T-cell (primary cell): Measurements from ENCODE around the gene PIK3R5. TPM values are rescaled to one million over a fixed set of nuclear protein-coding genes. Genes with fewer than 3 reads are reported as not detected.

Experiments
- ATAC-seq, 4 experiments: fragments of 200-7000 bp in 3 of 4; fragments of 150-1000 bp in 1 of 4; cut with Tn5 transposase; replicated peaks in 1 of 4; 1 replicate in 3 of 4; 2 replicates in 1 of 4; pipeline ENCODE4 v1.10.0; 2021; ENCODE audit warnings: moderate library complexity in 3 of 4, mild to moderate bottlenecking in 2 of 4, moderate number of reproducible peaks in 1 of 4
- CTCF ChIA-PET, 2 donors: fragments of 300-600 bp; sonication (Branson Sonifier 250); formaldehyde crosslinking; loops; one replicate each; lab custom pipeline; 2022; ENCODE audit warnings: antibody characterized with exemption in 2 of 2; lab: Charles Lee
- POLR2A ChIA-PET, 2 donors: fragments of 300-600 bp; sonication (Branson Sonifier 250); formaldehyde crosslinking; loops; one replicate each; lab custom pipeline; 2022; ENCODE audit warnings: antibody characterized with exemption in 2 of 2; lab: Charles Lee
- DNase-seq, 35 experiments: peaks; one replicate each; pipeline versions ENCODE4 v3.0.0 to v3.0.0-alpha.2; 2013 to 2023
- H3K27ac ChIP-seq: one replicate; pipeline ENCODE4 v1.5.1; 2013; ENCODE audit warnings: low read length
- H3K27me3 ChIP-seq, 2 experiments: replicated peaks in 1 of 2; 1 replicate in 1 of 2; 2 replicates in 1 of 2; pipeline versions ENCODE4 v1.6.1 to v1.7.0; 2013; ENCODE audit warnings: low read length in 1 of 2, mixed read lengths in 1 of 2; ENCODE audit not compliant: control insufficient read depth in 2 of 2, insufficient read depth in 2 of 2; ENCODE audit errors: extremely low read depth in 1 of 2
- H3K36me3 ChIP-seq, 2 donors: 1 replicate in 1 of 2; 2 replicates in 1 of 2; pipeline versions ENCODE4 v1.6.1 to v1.7.0; 2013; ENCODE audit warnings: low read length in 1 of 2; ENCODE audit not compliant: control insufficient read depth in 2 of 2, insufficient read depth in 1 of 2; ENCODE audit errors: extremely low read depth in 1 of 2
- H3K4me1 ChIP-seq, 2 experiments: 1 replicate in 1 of 2; 2 replicates in 1 of 2; pipeline versions ENCODE4 v1.6.1 to v1.7.0; 2013; ENCODE audit warnings: low read length in 2 of 2, mixed read lengths in 1 of 2; ENCODE audit not compliant: insufficient read depth in 2 of 2, control insufficient read depth in 1 of 2; ENCODE audit errors: extremely low read depth in 1 of 2
- H3K4me3 ChIP-seq, 2 donors: 1 replicate in 1 of 2; 2 replicates in 1 of 2; pipeline versions ENCODE4 v1.5.1 to v1.7.0; 2013; ENCODE audit warnings: mild to moderate bottlenecking in 2 of 2, low read length in 1 of 2, moderate library complexity in 1 of 2; ENCODE audit not compliant: control insufficient read depth in 1 of 2; ENCODE audit errors: extremely low read depth in 1 of 2
- H3K9me3 ChIP-seq: 2 replicates; pipeline ENCODE4 v1.7.0; 2013
- H3K27ac Mint-ChIP-seq, 2 donors: one replicate each; pipeline ENCODE4 v1.8.0; 2020 to 2021; ENCODE audit warnings: mild to moderate bottlenecking in 2 of 2, mixed read lengths in 2 of 2
- H3K27me3 Mint-ChIP-seq, 2 donors: one replicate each; pipeline ENCODE4 v1.8.0; 2021 to 2022; ENCODE audit warnings: mixed read lengths in 2 of 2
- H3K36me3 Mint-ChIP-seq: one replicate; pipeline ENCODE4 v1.8.0; 2021; ENCODE audit warnings: mixed read lengths
- H3K4me1 Mint-ChIP-seq, 3 donors: one replicate each; pipeline ENCODE4 v1.8.0; 2020 to 2022; ENCODE audit warnings: mixed read lengths in 3 of 3, mild to moderate bottlenecking in 1 of 3
- H3K4me3 Mint-ChIP-seq, 3 donors: one replicate each; pipeline ENCODE4 v1.8.0; 2020 to 2022; ENCODE audit warnings: mild to moderate bottlenecking in 3 of 3, mixed read lengths in 3 of 3, moderate library complexity in 3 of 3
- H3K9me3 Mint-ChIP-seq, 3 donors: one replicate each; pipeline ENCODE4 v1.8.0; 2020 to 2022; ENCODE audit warnings: mixed read lengths in 3 of 3
- WGBS: methylation state at CpG from one replicate; pipeline ENCODE4 v1.1.5; 2013; ENCODE audit warnings: missing lambda C conversion rate; ENCODE audit not compliant: insufficient coverage; 5-methylcytosine and 5-hydroxymethylcytosine counted together
- total RNA-seq, 35 experiments: library from RNA in 6 of 35; stranded (reverse) in 6 of 35; fragments of 120-200 nt in 1 of 35; gene quantifications; one replicate each; pipeline versions ENCODE4 v1.2.1 to v1.2.4 and lab custom pipeline; 2013 to 2026

Gene PIK3R5
- total RNA-seq, 5 donors from 2014 or later (not counting 1 experiment from before 2014, with no cell fraction given) = 118 to 210 (median 151) TPM

DNA sequence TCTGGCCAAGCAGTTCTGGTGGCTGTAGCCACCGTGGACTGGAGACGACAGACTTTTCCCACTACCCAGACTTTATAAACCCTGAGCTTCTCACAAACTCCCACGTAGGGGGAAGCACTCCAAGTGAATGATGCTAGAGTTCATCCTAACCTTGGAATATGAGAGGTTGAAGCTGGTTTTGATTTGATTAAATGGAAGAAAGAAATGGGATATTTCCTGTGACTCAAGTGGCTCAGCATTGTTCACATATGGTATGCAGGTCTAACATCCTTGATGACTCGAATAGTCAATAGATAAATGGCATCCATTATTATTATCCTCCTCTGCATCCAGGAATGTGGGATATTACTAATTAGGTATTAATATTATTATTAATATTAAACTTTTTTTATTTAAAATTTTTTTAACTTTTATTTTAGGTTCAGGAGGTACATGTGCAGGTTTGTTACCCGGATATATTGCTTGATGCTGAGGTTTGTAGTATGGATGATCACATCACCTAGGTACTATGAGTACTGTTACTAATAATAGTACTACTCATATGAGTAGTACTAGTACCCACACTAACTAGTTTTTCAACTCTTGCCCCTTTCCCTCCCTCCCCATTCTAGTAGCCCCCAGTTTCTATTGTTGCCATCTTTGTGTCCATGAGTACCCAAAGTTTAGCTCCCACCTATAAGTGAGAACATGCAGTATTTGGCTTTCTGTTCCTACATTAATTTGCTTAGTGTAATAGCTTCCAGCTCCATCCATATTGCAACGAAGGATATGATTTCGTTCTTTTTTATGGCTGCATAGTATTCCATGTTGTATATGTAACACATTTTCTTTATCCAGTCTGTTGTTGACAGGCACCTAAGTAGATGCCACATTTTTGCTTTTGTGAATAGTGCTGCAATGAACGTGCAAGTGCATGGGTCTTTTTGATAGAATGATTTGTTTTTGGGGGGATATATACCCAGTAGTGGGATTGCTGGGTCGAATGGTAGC is 121.0 kb downstream of the PIK3R5 start:
- WGBS = 100% methylated on average over 1 of the region's 9 CpGs
- H3K9me3 Mint-ChIP-seq = peaks cover 0 to 5% (median 0%) of the 10 kb centered on the region in 3 donors

DNA sequence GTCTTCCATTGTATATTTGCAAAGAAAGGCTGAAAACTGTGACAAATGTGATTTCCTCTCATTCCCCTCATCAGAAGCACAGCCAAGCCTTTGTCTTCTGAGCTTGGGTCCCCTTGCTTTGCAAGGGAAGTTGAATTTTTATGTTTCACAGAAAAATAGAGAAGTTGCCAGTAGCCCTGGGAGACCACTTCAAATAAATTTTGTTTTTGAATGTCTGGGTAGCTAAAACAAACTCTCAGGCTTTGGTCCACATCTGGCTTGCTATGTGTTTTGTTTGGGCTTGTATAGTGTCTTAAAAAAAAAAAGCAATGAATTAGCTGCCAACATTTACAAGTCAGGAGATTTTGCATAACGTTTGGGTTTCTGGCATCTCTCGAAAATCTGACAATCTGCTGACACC is 122.2 kb downstream of the PIK3R5 start:
- H3K36me3 Mint-ChIP-seq = peaks cover 6% of the 10 kb centered on the region
- no peak for ATAC-seq

More for the DNA sequence above, 121.0 kb downstream of the PIK3R5 start:
- no peak for DNase-seq
- no peak overlapping the region for H3K4me3 Mint-ChIP-seq
- H3K4me1 Mint-ChIP-seq = peaks cover 0 to 6% (median 0%) of the 10 kb centered on the region in 3 donors
- Histone ChIP-seq H3K4me1 (no peaks in the 10 kb centered on the region), H3K4me3 (no peak overlapping the region), H3K36me3 (no peaks in the 10 kb centered on the region), H3K27me3 (no peaks in the 10 kb centered on the region), H3K9me3 (no peaks in the 10 kb centered on the region), H3K27ac (no peak overlapping the region)
- ChIA-PET POLR2A (interaction anchor here in 1 of 2 donors (0.6 kb wide), 1 partner anchor 76 kb away, joined by 4 read pairs; no protein-coding TSS in a partner anchor), CTCF (interaction anchor here in 1 of 2 donors (1.2 kb wide), 1 partner anchor 23 kb away, joined by 3 read pairs; the partner anchor contains the start of gene PIK3R6)
- H3K36me3 Mint-ChIP-seq = peaks cover 6% of the 10 kb centered on the region
- H3K27ac Mint-ChIP-seq = no peak overlapping the region
- no peak for ATAC-seq
- no peaks in the 10 kb centered on the region for H3K27me3 Mint-ChIP-seq

DNA sequence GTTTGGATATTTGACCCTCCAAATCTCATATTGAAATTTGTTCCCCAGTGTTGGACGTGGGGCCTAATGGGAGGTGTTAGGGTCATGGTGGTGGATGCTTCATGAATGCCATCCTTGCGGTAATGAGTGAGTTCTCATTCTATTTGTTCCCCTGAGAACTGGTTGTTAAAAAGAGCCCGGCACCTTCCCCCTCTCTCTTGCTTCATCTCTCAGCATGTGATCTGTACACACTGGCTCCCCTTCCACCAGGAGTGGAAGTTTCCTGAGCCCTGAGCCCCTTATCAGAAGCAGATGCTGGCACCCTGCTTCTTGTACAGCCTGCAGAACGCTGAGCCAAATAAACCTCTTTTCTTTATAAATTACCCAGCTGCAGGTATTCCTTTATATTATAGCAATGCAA is 123.7 kb downstream of the PIK3R5 start:
- H3K9me3 Mint-ChIP-seq = peaks cover 0 to 5% (median 0%) of the 10 kb centered on the region in 3 donors
- peaks cover 0 to 6% (median 0%) of the 10 kb centered on the region in 3 donors for H3K4me1 Mint-ChIP-seq
- ATAC-seq (no peak), DNase-seq (no peak)
- H3K27ac ChIP-seq = no peak overlapping the region
- H3K27ac Mint-ChIP-seq = no peak overlapping the region
- WGBS = 100% methylated on average over 1 of the region's 4 CpGs
- no peaks in the 10 kb centered on the region for H3K9me3 ChIP-seq
- peaks cover 0 to 4% of the 10 kb centered on the region in 2 donors for H3K36me3 ChIP-seq
- POLR2A ChIA-PET = no interaction called here
- no peak overlapping the region for H3K4me3 ChIP-seq
- no peaks in the 10 kb centered on the region for H3K4me1 ChIP-seq
- H3K4me3 Mint-ChIP-seq = no peak overlapping the region
- H3K27me3 ChIP-seq = no peaks in the 10 kb centered on the region
- CTCF ChIA-PET = no interaction called here
- no peaks in the 10 kb centered on the region for H3K27me3 Mint-ChIP-seq
- H3K36me3 Mint-ChIP-seq = peaks cover 6% of the 10 kb centered on the region

More for the DNA sequence above, 122.2 kb downstream of the PIK3R5 start:
- Histone ChIP-seq H3K4me1 (no peaks in the 10 kb centered on the region), H3K27me3 (no peaks in the 10 kb centered on the region), H3K4me3 (no peak overlapping the region), H3K36me3 (peaks cover 0 to 4% of the 10 kb centered on the region in 2 donors), H3K27ac (no peak overlapping the region), H3K9me3 (no peaks in the 10 kb centered on the region)
- ChIA-PET POLR2A (no interaction called here), CTCF (interaction anchor here in 1 of 2 donors (0.5 kb wide), 1 partner anchor 229 kb away, joined by 3 read pairs; no protein-coding TSS in a partner anchor)
- H3K27ac Mint-ChIP-seq = no peak overlapping the region
- DNase-seq = no peak
- no peaks in the 10 kb centered on the region for H3K27me3 Mint-ChIP-seq
- H3K9me3 Mint-ChIP-seq = peaks cover 0 to 5% (median 0%) of the 10 kb centered on the region in 3 donors
- H3K4me3 Mint-ChIP-seq = no peak overlapping the region
- WGBS = 61% methylated on average over 2 of the region's 2 CpGs
- H3K4me1 Mint-ChIP-seq = peaks cover 0 to 6% (median 0%) of the 10 kb centered on the region in 3 donors

DNA sequence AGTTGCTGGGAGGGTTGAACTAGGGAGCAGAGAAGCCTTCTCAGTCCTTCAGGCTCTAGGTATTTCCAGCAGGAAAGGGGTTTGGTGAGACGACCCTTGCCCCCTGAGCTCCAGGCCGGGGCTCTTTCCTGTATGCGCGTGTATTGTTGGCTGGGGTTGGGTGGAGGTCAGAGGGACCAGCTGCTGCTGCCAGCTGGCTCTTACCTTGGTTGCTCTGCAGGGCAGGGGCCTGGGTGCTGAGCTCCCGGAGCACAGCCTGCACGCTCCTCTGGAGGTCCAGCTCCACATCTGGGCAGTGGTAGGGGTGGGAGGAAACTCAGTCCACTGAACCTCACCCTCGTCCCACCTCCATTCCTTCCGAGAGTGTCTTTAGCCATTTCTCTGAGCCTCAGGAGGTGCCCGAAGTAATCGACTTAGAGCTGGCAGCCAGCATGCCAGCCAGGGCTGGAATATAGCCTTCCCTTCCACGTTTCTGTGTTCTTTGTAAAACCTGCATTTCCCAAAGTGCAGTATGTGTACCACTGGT is 126.0 kb downstream of the PIK3R5 start:
- DNase-seq (no peak), ATAC-seq (no peak)
- H3K4me1 ChIP-seq = no peaks in the 10 kb centered on the region
- 86% methylated on average over 2 of the region's 11 CpGs for WGBS
- Mint-ChIP-seq H3K4me1 (peaks cover 0 to 6% (median 0%) of the 10 kb centered on the region in 3 donors), H3K9me3 (no peaks in the 10 kb centered on the region), H3K36me3 (peaks cover 4% of the 10 kb centered on the region), H3K4me3 (no peak overlapping the region), H3K27me3 (no peaks in the 10 kb centered on the region), H3K27ac (no peak overlapping the region)
- CTCF ChIA-PET = no interaction called here
- peaks cover 0 to 11% of the 10 kb centered on the region in 2 donors for H3K36me3 ChIP-seq
- H3K27me3 ChIP-seq = no peaks in the 10 kb centered on the region
- H3K27ac ChIP-seq = no peak overlapping the region
- POLR2A ChIA-PET = no interaction called here
- H3K4me3 ChIP-seq = no peak overlapping the region
- H3K9me3 ChIP-seq = no peaks in the 10 kb centered on the region

DNA sequence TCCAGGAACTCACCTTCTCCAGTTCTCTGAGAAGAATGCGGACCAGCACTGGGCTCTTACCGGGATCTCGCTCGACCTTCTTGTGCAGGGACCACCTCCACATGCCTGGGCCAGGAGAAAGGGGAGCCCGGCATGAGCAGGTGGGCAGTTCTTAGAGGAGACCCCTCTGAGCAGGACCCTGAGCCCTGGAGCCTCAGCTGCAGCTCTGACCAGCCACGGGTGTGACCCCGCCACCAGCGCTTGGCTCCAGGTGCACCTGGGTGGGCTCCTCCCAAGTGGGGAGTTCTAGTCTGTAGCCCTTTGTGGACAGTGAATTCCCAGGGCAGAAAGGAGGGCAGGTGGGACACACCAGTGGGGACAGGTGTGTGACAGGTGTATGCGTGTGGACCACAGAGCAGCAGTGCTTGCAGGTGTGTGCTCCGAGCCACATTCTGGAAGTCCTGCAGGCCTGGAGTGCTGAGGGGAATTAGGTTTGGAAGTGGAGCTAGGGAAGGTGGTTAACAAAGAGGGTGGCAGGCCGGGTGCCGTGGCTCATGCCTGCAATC is 126.9 kb downstream of the PIK3R5 start:
- ChIA-PET CTCF (no interaction called here), POLR2A (no interaction called here)
- Mint-ChIP-seq H3K4me1 (peaks cover 0 to 6% (median 0%) of the 10 kb centered on the region in 3 donors), H3K27ac (no peak overlapping the region), H3K9me3 (no peaks in the 10 kb centered on the region), H3K4me3 (no peak overlapping the region), H3K27me3 (no peaks in the 10 kb centered on the region), H3K36me3 (peaks cover 4% of the 10 kb centered on the region)
- no peak overlapping the region for H3K4me3 ChIP-seq
- no peaks in the 10 kb centered on the region for H3K27me3 ChIP-seq
- WGBS = 93% methylated on average over 10 of the region's 12 CpGs
- ATAC-seq (no peak), DNase-seq (no peak)
- H3K36me3 ChIP-seq = peaks cover 0 to 11% of the 10 kb centered on the region in 2 donors
- no peaks in the 10 kb centered on the region for H3K9me3 ChIP-seq
- H3K27ac ChIP-seq = no peak overlapping the region
- no peaks in the 10 kb centered on the region for H3K4me1 ChIP-seq

DNA sequence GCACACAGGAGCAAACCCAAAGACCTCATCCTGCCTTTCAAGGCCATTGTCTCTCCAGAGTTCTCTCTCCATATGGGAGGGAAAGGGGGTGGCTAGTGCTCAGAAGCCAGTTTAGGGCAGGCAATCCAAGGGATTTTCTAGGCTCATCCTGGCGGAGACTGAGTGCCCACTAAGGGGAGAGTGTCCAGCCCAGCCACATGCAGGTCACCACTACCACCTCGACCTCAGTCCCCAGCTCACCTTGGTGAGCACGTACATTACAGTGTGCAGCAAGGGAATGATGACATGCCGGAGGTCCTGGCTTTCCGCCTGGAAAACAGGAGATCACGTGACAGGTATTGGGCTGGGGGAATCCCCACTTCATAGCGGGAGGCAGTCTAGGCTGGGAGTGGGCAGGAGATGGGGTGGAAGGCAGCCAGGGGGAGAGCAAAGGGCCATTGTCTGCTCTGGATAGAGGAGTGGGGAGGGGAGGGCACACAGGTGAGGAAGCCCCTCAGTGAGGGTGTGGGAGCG is 127.9 kb downstream of the PIK3R5 start:
- no peak overlapping the region for H3K27ac Mint-ChIP-seq
- CTCF ChIA-PET = no interaction called here
- POLR2A ChIA-PET = no interaction called here
- no peaks in the 10 kb centered on the region for H3K4me1 Mint-ChIP-seq
- peaks cover 4% of the 10 kb centered on the region for H3K36me3 Mint-ChIP-seq
- Histone ChIP-seq H3K27me3 (no peaks in the 10 kb centered on the region), H3K4me3 (no peak overlapping the region), H3K4me1 (no peaks in the 10 kb centered on the region), H3K36me3 (peaks cover 0 to 11% of the 10 kb centered on the region in 2 donors), H3K27ac (no peak overlapping the region), H3K9me3 (no peaks in the 10 kb centered on the region)
- no peaks in the 10 kb centered on the region for H3K27me3 Mint-ChIP-seq
- no peak overlapping the region for H3K4me3 Mint-ChIP-seq
- no peaks in the 10 kb centered on the region for H3K9me3 Mint-ChIP-seq
- ATAC-seq (no peak), DNase-seq (no peak)
- 70% methylated on average over 6 of the region's 8 CpGs for WGBS
